GM18873 (cell line): Measurements from ENCODE around the gene TMOD1.
A peak's percentile ranks its signal among the peaks of the same experiment; 100 is the strongest.

ENCODE experiments used
- ATAC-seq: cut with Tn5 transposase; IDR thresholded peaks from one replicate; pipeline ENCODE4 v1.9.1; 2021; ENCODE audit warnings: mild to moderate bottlenecking, moderate library complexity, moderate number of reproducible peaks; ENCODE audit not compliant: unreplicated experiment, low FRiP score

The TMOD1 gene

DNA sequence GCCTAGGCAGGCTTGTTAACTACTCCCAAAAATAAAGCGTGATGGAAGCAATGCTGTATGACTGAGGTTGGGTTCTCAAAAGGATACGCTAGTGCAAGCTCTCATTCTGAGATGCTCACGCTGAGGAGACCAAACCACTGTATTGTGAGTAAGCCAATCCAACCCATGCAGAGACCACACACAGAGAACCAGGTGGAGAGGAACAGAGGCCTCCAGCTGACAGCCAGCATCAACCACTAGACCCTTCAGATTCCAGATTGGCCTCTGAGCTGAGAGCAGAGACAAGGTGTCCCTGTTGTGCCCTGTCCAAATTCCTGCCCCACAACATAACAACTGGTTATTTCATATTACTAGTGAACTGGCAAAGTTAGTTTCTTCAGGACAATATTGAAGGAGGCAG lies 127.2 kb downstream of the TMOD1 start:
- ATAC-seq = no peak

DNA sequence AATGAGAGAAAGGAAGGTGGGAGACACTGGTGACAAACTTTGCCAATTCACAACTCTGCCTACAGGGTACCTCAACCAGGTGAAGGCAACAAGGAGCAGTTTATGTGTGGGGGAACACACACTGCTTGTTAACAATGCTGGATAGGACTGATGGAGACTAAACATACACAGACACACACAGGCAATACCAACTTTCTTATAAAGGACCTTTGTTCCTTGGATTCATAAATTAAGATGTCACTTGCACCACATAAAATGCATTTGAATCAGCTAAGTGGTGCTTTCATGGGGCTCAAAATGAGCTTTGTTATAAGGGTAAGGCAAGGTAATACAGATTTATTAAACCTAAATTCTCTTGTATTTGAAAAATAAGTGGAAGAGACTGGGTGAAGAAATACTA lies 127.7 kb downstream of the TMOD1 start:
- no peak for ATAC-seq

DNA sequence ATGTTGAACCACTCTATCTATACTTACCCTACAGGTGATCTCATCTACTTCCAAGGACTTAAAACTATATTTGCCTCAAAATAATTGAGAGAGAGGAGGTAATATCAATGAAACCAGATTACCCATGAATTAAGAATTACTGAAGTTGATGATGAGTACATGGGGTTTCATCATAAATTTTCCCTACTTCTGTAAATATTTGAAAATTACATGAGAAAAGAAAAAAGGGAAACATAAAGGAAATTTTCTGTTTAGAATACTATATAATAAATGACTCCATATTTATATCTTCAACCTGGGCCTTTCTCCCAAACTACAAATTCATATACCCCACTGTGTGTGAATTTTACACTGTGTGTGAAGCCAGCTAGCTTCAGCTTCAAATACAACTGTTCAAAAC lies 129.1 kb downstream of the TMOD1 start:
- no peak for ATAC-seq

DNA sequence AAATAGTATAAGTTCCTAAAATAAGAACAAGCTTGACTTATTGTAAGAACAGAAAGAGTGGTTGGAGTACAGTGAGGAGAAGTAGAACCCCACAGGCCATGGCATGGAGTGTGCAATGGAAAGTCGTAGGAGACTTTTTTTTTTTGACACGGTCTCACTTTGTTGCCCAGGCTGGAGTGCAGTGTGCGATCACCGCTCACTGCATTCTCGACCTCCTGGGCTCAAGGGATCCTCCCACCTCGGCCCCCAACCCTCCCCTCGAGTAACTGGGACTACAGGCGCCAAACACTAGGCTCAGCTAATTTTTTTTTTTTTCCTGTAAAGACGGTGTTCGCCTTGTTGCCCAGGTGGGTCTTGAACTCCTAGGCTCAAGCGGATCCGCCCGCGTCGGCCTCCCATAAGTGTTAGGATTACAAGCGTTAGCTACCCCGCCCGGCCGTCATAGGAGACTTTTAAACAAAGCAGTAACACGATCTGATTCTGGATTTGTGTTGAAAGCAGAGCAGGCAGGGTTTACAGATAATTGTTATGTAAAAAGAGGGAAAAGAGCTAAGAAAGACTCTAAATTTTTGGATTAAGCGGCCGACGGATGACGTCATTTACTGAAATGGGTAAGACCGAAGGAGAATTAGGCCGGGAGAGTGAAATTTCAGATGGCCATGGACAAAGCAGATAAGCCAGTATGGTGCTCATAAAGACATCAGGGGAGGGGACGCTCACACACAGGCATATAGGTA lies 130.9 kb downstream of the TMOD1 start:
- peak; percentile 17 for ATAC-seq

DNA sequence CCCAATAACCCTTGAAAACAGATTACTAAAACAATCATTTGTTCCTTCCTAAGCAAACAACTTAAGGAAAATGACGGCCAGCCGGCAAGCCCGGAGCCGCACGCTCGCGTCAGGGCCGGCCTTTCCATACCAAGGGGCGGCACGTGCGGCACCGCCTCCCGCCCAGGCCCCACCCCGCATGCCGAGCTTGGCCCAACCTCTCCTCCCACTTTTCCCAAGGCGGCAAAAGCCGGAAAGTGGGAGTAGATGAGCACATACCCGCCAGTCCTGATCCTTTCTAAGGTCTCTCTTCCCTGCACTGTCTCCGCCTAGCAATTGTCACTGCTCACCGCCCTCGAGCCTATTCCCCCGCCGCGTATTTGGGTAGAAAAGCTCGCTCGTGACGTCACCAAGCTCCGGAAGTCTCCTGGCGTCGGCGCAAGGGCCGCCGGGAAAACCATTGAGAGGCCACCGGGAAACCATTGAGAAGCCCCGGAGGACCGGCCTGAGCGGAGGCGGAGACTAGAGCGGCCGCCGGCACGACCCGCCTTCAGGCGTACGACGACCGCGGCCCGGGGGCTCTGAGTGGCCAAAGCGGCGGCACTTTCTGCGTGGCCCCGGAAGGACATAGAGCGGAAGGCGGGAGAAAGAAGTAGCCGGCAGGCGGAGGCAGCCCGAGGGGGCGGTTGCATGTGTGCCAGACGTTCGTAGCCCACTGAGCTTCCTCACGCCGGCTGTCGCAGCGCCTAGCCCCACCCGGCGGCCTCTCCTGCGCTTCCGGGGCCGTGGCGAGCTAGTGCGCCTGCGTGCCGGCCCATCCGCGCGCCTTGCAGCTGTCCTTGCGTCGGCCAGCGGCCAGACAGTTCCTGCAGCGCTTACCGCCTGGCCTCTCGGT lies 131.8 kb downstream of the TMOD1 start, which contains the start of the genes NCBP1 and TSTD2:
NCBP1 (plus strand) TSS at position 837 of the 874 bp plus-strand sequence. CDS start 61 bp downstream, outside the sequence.
TSTD2 (minus strand) TSS at position 384 of the 874 bp plus-strand sequence. CDS start 5,806 bp downstream, outside the sequence.
- ATAC-seq = peak; percentile 85

DNA sequence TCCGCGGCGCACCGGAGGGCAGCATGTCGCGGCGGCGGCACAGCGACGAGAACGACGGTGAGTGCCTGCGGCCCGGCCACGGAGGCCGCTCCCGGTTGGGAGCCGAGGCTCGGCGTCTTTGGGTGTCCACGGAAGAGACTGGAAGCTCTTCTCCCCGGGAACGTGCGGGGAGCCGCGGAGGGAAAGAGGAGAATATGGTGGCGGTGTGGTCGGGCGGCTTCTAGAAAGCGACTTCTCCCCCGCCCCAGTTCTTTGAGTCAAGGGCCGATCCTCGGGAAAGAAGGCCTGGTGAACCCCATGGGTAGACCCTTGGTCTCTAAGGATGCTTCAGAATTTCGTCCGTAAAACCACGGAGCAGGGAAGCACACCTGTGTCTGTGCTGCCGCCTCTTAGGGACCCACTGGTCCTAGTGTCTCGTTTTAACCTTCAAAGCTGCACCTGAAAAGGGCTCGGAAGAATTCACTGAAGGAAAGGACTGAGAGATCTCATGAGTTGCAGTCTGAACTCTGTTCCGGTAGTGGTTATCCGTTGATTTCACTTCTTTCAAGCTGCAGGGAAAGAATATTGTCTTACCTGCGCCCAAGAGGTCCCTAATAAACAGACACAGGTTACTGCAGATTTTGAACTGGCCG lies 132.5 kb downstream of the TMOD1 start:
- ATAC-seq = peak; percentile 15

DNA sequence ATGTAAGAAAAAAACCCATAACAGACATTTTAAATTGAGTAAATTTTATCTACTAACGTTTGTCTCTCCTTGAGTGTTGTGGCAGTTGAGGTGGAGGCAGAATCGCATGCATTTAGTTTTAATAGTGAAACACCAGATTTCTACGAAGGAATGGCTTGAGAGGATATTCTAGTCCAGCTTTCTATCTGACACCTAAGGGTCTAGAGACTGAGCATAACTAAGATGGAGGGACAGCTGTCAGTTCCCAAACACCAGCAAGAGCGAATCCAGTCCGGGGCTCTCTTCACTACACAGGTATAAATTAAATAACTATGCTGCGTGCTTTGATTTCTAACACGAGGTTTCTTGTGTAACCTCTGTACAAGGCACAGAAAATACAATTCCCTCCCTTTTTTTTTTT lies 133.6 kb downstream of the TMOD1 start:
- ATAC-seq = no peak

DNA sequence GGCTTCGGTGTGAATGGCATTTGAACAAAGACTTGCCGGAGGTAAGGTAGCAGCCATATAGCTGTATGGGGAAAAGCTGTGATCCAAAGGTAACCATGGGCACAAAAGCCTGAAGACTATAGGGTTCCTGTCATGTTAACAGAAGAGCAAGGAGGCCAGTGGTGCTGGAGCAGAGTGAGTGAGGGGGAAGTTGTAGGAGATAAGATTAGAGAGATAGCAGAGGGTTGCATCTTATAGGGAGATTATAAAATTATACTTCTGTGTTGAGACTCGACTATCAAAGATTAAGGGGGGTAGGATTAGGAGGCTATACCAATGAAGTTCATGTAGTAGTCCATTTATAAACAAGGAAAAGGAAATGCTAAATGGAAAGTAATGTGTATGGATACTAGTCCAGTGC lies 135.4 kb downstream of the TMOD1 start:
- no peak for ATAC-seq

DNA sequence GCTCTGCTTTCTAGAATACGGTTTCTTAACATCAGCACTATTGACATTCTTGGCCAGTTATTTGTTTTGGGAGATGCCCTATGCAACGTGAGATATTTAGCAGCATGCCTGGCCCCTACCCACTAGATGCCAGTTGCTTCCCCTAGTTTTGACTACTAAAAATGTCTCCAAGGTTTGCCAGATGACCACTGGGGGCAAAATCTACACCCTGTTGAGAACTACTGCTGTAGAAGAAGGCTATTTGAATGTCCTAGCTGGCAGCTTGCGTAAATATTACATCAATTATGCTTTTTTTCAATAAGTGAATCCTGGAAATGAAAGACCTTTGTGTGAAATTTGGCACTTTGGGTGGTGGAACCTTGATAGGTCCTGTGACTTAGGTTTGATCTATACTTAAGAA lies 137.2 kb downstream of the TMOD1 start:
- no peak for ATAC-seq

DNA sequence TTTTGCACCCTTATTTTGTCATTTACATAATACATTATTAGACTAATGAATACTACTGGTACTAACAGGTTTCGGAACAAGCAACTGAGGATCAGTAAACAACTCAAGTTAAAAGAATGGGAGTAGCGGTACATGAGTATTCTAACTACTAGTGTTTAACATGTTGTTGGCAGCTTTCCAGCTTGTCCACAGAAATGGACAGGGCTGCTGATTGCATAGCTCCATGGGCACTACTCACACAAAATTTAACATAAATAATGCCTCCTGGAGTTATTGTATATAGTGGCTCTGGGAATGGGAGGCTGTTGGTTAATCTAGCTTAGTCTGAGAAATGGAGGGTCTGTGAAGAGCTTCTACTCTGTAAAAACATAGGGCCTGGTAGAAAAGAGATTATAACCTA lies 138.9 kb downstream of the TMOD1 start:
- ATAC-seq = no peak

DNA sequence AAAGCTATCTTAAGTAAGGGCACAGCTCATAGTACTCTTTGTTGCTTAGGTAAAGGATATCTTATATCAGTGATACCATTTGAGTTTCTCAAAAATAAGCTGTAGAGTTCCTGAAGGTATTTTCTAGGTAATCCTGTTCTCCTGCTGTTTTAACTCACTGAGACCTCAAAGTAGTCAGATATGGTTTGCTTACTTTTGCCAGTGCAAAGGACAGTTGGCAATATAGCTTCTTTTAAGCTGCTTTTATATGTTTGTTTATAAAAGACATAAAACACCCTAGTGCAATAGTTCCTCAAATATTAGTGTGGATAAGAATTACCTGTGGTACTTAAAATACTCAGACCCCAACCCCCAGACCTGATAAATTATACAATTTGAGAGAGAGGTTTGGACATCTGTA lies 144.3 kb downstream of the TMOD1 start:
- ATAC-seq = no peak

DNA sequence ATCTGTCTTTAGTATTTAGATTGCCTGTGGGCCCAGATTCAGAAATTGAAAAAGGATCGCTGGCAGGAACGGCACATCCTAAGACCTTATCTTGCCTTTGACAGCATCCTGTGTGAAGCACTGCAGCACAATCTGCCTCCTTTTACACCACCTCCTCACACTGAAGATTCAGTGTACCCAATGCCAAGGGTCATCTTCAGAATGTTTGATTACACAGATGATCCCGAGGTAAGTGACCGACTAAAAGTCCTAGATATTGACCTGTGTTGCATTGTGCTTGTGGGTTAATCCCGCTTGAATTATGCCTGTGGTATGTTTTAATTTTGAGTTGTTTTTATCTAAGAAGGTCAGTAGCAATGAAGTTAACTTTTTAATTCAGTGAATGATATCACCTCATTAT lies 146.5 kb downstream of the TMOD1 start:
- ATAC-seq = no peak
